ENCODE measurements around the gene ACTL6B. TPM values are rescaled to one million over a fixed set of nuclear protein-coding genes. Genes with fewer than 3 reads are reported as not detected.

Gene ACTL6B
- total RNA-seq, 2 donors from 2014 or later: not detected

- ATAC-seq (replicated peaks in 1 of 2): no peak
- Mint-ChIP-seq H3K27ac (no peak overlapping the region), H3K4me3 (no peak overlapping the region), H3K27me3 (ENCODE audit: low read depth) (no peaks in the 10 kb centered on the region), H3K36me3 (ENCODE audit: insufficient read depth in 2 of 2) (no peaks in the 10 kb centered on the region), H3K4me1 (ENCODE audit: low read depth) (peaks cover 5% of the 10 kb centered on the region), H3K9me3 (no peaks in the 10 kb centered on the region)
- no peak for DNase-seq
Measured at GRCh38 chr7:100621554-100621953, 34.7 kb downstream of the ACTL6B start.

- DNase-seq (no peak), ATAC-seq (replicated peaks in 1 of 2) (no peak)
- Mint-ChIP-seq H3K27me3 (ENCODE audit: low read depth) (no peaks in the 10 kb centered on the region), H3K4me1 (ENCODE audit: low read depth) (peaks cover 2% of the 10 kb centered on the region), H3K4me3 (no peak overlapping the region), H3K36me3 (ENCODE audit: insufficient read depth in 2 of 2) (no peaks in the 10 kb centered on the region), H3K9me3 (no peaks in the 10 kb centered on the region), H3K27ac (no peak overlapping the region)
Measured at GRCh38 chr7:100620804-100621203, 35.4 kb downstream of the ACTL6B start.

GRCh38 chr7:100620239-100620638, 36.0 kb downstream of the ACTL6B start:
- DNase-seq (no peak), ATAC-seq (replicated peaks in 1 of 2) (no peak)
- no peak overlapping the region for H3K27ac Mint-ChIP-seq
- H3K4me3 Mint-ChIP-seq: no peak overlapping the region
- H3K4me1 Mint-ChIP-seq (ENCODE audit: low read depth): no peaks in the 10 kb centered on the region
- H3K36me3 Mint-ChIP-seq (ENCODE audit: insufficient read depth in 2 of 2): no peaks in the 10 kb centered on the region
- H3K27me3 Mint-ChIP-seq (ENCODE audit: low read depth): no peaks in the 10 kb centered on the region
- no peaks in the 10 kb centered on the region for H3K9me3 Mint-ChIP-seq

GRCh38 chr7:100614308-100614861, 41.9 kb downstream of the ACTL6B start:
- Mint-ChIP-seq H3K27me3 (ENCODE audit: low read depth) (no peaks in the 10 kb centered on the region), H3K4me1 (ENCODE audit: low read depth) (peaks cover 19% of the 10 kb centered on the region), H3K4me3 (peak overlapping the region in 1 of 2 donors; percentile 99), H3K9me3 (no peaks in the 10 kb centered on the region), H3K27ac (no peak overlapping the region), H3K36me3 (ENCODE audit: insufficient read depth in 2 of 2) (no peaks in the 10 kb centered on the region)
- no peak for ATAC-seq (replicated peaks in 1 of 2)
- DNase-seq: no peak

GRCh38 chr7:100613412-100614175, 42.7 kb downstream of the ACTL6B start:
- peaks cover 19% of the 10 kb centered on the region for H3K4me1 Mint-ChIP-seq (ENCODE audit: low read depth)
- DNase-seq (no peak), ATAC-seq (replicated peaks in 1 of 2) (no peak)
- H3K9me3 Mint-ChIP-seq: no peaks in the 10 kb centered on the region
- H3K4me3 Mint-ChIP-seq: peak overlapping the region; percentile 97 to 99
- no peaks in the 10 kb centered on the region for H3K36me3 Mint-ChIP-seq (ENCODE audit: insufficient read depth in 2 of 2)
- no peak overlapping the region for H3K27ac Mint-ChIP-seq
- no peaks in the 10 kb centered on the region for H3K27me3 Mint-ChIP-seq (ENCODE audit: low read depth)

GRCh38 chr7:100612730-100613390, 43.4 kb downstream of the ACTL6B start:
- Mint-ChIP-seq H3K36me3 (ENCODE audit: insufficient read depth in 2 of 2) (no peaks in the 10 kb centered on the region), H3K27me3 (ENCODE audit: low read depth) (no peaks in the 10 kb centered on the region), H3K4me1 (ENCODE audit: low read depth) (peaks cover 19% of the 10 kb centered on the region), H3K27ac (no peak overlapping the region), H3K9me3 (no peaks in the 10 kb centered on the region), H3K4me3 (peak overlapping the region; percentile 97 to 99)
- peak in 1 of 2 donors; percentile 3 for ATAC-seq (replicated peaks in 1 of 2)
- DNase-seq: peak in 1 of 2 donors; percentile 24

- Mint-ChIP-seq H3K4me3 (peak within 1 kb of the TSS; percentile 97 to 99), H3K27me3 (ENCODE audit: low read depth) (no peaks in the 10 kb centered on the region), H3K36me3 (ENCODE audit: insufficient read depth in 2 of 2) (no peaks in the 10 kb centered on the region), H3K9me3 (no peaks in the 10 kb centered on the region), H3K27ac (peak within 1 kb of the TSS; percentile 95), H3K4me1 (ENCODE audit: low read depth) (peaks cover 19% of the 10 kb centered on the region)
- ATAC-seq (replicated peaks in 1 of 2): peak; percentile 92 to 93
- peak; percentile 99 for DNase-seq
Measured at GRCh38 chr7:100611983-100612729, 44.1 kb downstream of the ACTL6B start, which contains the start of gene MOSPD3. TSS of gene MOSPD3 (plus strand) at chr7:100612540. CDS start at chr7:100612792, 252 bp downstream.

- peak overlapping the region in 1 of 2 donors; percentile 0 for H3K4me3 Mint-ChIP-seq
- no peaks in the 10 kb centered on the region for H3K9me3 Mint-ChIP-seq
- ATAC-seq (replicated peaks in 1 of 2): no peak
Measured at GRCh38 chr7:100609958-100610357, 46.3 kb downstream of the ACTL6B start.

GRCh38 chr7:100607111-100607510, 49.1 kb downstream of the ACTL6B start:
- no peak for DNase-seq
- H3K9me3 Mint-ChIP-seq: no peaks in the 10 kb centered on the region
- H3K27me3 Mint-ChIP-seq (ENCODE audit: low read depth): no peaks in the 10 kb centered on the region
- H3K27ac Mint-ChIP-seq: no peak overlapping the region
- no peaks in the 10 kb centered on the region for H3K36me3 Mint-ChIP-seq (ENCODE audit: insufficient read depth in 2 of 2)
- H3K4me1 Mint-ChIP-seq (ENCODE audit: low read depth): peaks cover 25% of the 10 kb centered on the region
- peak overlapping the region in 1 of 2 donors; percentile 8 for H3K4me3 Mint-ChIP-seq
- ATAC-seq (replicated peaks in 1 of 2): no peak

More at GRCh38 chr7:100609958-100610357, 46.3 kb downstream of the ACTL6B start:
- Mint-ChIP-seq H3K36me3 (ENCODE audit: insufficient read depth in 2 of 2) (no peaks in the 10 kb centered on the region), H3K27me3 (ENCODE audit: low read depth) (no peaks in the 10 kb centered on the region), H3K4me1 (ENCODE audit: low read depth) (peaks cover 27% of the 10 kb centered on the region), H3K27ac (no peak overlapping the region)
- no peak for DNase-seq

- Mint-ChIP-seq H3K27me3 (ENCODE audit: low read depth) (no peaks in the 10 kb centered on the region), H3K36me3 (ENCODE audit: insufficient read depth in 2 of 2) (no peaks in the 10 kb centered on the region), H3K4me1 (ENCODE audit: low read depth) (peaks cover 21% of the 10 kb centered on the region), H3K4me3 (no peak overlapping the region), H3K9me3 (no peaks in the 10 kb centered on the region), H3K27ac (no peak overlapping the region)
- DNase-seq: no peak
- no peak for ATAC-seq (replicated peaks in 1 of 2)
Measured at GRCh38 chr7:100606313-100606712, 49.9 kb downstream of the ACTL6B start.

- Mint-ChIP-seq H3K4me3 (peak overlapping the region; percentile 88 to 95), H3K4me1 (ENCODE audit: low read depth) (peaks cover 16% of the 10 kb centered on the region), H3K27ac (no peak overlapping the region), H3K27me3 (ENCODE audit: low read depth) (no peaks in the 10 kb centered on the region), H3K9me3 (no peaks in the 10 kb centered on the region), H3K36me3 (ENCODE audit: insufficient read depth in 2 of 2) (no peaks in the 10 kb centered on the region)
- DNase-seq: peak; percentile 43 to 56
- peak; percentile 10 to 12 for ATAC-seq (replicated peaks in 1 of 2)
Measured at GRCh38 chr7:100604976-100605911, 51.0 kb downstream of the ACTL6B start.

All from activated T-cell treated with anti-CD3 and anti-CD28 coated beads, Interleukin-2, amount 50 U/mL, for 72 hours (primary cell).